D721Med (cell line): Measurements from ENCODE around the gene BLID.

Experiments used
- DNase-seq: peaks from one replicate; pipeline ENCODE4 v3.0.0; 2011; ENCODE audit warnings: low spot score; ENCODE audit not compliant: insufficient read length
- FAIRE-seq: peaks from 2 replicates; lab custom pipeline; 2011; peaks lifted over from hg19 to GRCh38; lab: Jason Lieb, UNC
- CTCF ChIP-seq: IDR thresholded peaks from 2 replicates; pipeline ENCODE4 v1.5.1; 2012; ENCODE audit warnings: mild to moderate bottlenecking, control low read depth; ENCODE audit not compliant: insufficient read depth; ENCODE audit errors: missing control alignments

The BLID gene

DNA sequence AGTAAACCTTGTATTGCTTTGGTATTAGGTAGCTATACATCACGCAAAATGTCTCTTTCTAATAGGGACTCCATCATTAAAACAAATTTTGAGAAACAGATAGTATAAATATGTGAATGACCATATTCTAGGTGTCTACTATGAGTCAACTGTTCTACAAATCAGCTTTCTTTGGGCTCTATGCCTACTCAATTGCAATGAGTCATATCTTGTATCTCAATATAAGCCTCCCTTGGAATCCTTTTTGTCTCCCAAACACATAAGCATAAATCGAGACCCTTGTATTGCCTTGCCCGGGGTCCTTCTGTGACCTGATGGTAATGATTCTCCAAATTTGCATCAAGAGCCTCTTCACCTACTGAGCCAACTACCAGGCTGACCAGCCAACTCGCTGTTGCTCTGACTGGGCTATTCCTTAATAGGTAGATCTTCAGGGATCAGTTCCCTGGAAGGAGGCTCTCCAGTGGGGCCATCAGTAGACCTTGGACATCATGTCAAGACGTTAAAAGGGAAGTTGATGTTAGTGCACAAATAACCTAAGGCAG lies 22.2 kb downstream of the BLID start:
- no peak for DNase-seq
- TF ChIP-seq CTCF, result no peak
- no peak for FAIRE-seq

DNA sequence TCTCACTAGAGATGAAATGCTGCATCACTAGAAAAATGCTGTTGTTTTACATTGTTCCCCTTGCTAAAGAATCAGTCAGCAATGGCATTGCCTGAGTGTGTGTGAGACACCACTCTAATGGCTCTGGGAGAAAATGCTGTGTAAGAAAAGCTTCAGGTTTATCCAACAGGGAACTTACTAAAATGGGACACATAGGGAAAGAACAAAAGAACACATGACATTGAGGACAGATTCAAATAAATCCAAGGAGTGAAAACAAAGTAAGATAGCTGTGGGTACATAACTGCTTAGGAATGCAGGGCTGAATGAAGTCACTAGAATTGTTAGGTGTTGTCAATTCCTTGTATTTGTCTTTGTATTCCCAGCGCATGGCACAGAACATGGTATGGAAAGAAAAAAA lies 24.2 kb downstream of the BLID start:
- no peak for DNase-seq
- FAIRE-seq, result no peak
- TF ChIP-seq CTCF, result no peak

DNA sequence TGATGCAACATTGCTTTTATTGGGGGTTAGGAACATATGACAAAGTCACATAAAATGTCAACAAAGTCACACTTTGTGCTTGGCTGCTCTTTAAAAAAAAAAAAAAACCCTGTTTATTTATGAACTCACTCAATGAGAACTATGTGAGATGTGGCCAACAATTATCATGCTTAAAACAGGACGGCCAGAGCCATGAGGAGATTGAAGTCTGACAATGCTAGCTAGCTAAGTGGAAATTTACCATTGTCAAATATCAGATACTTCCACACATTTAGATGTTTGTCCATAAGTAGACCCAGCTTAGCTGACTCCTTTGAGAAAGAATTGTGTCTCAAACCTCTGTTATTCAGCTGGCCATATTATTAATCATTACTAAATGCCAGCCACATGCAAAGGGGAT lies 26.9 kb downstream of the BLID start:
- TF ChIP-seq CTCF, result no peak
- FAIRE-seq (no peak), DNase-seq (no peak)

DNA sequence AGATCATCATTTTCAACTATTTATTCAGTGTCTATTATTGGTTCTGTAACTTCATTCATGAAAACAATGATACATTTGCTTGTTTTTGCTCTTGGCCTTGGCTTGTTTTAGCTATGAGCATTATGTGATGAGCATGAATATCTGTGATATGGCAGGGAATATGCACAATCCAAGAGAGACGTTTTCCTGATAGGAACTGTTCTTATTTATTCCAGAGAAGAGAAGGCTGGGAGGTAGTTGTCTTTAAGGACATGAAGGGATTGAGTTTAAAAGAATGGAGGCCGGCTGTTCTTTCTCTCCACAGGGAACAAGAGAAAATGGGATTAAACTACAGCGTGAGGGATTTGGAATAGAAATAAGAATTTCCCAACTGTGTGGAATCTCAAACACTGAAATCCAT lies 30.3 kb downstream of the BLID start:
- no peak for FAIRE-seq
- TF ChIP-seq CTCF, result no peak

DNA sequence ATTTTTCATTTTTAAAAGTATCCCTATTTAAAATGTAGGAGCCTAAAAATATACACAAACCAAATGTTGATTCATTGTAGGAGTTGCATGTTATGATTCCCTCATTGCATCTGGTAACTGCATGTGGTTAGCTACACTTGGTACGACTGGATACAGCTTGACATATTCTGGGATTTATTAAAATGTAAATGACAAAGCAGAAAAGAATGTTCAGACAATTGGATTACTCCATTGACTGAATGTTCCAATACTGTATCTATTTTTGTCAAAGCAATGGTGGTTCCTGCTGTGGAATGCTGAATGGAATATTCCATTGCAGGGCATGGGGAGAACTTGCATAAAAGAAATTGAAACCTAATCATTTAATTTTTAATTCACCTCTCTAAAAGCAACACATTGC lies 30.8 kb downstream of the BLID start:
- FAIRE-seq (no peak), DNase-seq (no peak)
- TF ChIP-seq CTCF, result no peak

More for the DNA sequence above, 30.3 kb downstream of the BLID start:
- no peak for DNase-seq

GRCh38 chr11:122082205-122082604 lies 33.8 kb downstream of the BLID start:
- no peak for TF ChIP-seq CTCF
- FAIRE-seq (no peak), DNase-seq (no peak)

DNA sequence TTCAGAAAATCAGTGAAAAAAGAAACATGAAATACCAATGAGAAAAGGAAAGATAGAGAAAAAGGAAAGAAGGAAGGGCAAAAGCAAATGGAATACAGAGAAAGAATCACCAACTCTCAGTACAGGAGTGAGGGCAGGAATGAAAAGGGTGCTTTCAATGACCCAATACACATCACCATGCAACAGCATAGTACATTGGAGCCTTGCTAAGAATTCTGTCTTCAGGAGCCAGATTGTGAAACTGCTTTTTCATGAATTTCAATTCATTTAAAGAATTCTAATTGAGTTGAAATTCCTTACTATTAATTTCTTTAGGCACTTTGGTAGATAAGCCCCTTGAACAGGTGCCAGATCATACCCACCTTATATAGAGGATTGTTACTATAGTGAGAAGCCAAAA lies 34.9 kb downstream of the BLID start:
- DNase-seq (no peak), FAIRE-seq (no peak)
- TF ChIP-seq CTCF, result no peak
